Measurements from ENCODE around the gene ISCA1. TPM values are rescaled to one million over a fixed set of nuclear protein-coding genes. Genes with fewer than 3 reads are reported as not detected.
A peak's percentile ranks its signal among the peaks of the same experiment; 100 is the strongest.

ISCA1 gene
- total RNA-seq, 1 experiment from 2014 or later: 120 TPM

DNA sequence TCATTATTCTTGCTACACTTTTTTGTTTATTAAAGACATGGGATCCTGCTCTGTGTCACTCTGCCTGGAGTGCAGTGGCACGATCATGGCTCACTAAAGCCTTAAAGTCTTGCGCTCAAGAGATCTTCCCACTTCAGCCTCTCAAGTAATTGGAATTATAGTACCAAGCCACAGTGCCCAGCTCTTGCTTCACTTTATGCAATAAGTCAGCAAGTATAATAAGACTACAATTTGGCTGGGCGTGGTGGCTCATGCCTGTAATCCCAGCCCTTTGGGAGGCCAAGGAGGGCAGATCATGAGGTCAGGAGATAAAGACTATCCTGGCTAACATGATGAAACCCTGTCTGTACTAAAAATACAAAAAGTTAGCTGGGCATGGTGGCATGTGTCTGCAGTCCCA, 28.8 kb downstream of the ISCA1 start:
- in situ Hi-C loops (cut with HindIII; ENCODE audit: low pct_unique_long_range_greater_than_20kb, low sequenced_read_pairs): no loop called here
- no peak for DNase-seq (ENCODE audit: low read depth, low spot score)

GRCh38 chr9:86252870-86253269, 29.5 kb downstream of the ISCA1 start:
- no peak for DNase-seq (ENCODE audit: low read depth, low spot score)
- in situ Hi-C loops (cut with HindIII; ENCODE audit: low pct_unique_long_range_greater_than_20kb, low sequenced_read_pairs): no loop called here

DNA sequence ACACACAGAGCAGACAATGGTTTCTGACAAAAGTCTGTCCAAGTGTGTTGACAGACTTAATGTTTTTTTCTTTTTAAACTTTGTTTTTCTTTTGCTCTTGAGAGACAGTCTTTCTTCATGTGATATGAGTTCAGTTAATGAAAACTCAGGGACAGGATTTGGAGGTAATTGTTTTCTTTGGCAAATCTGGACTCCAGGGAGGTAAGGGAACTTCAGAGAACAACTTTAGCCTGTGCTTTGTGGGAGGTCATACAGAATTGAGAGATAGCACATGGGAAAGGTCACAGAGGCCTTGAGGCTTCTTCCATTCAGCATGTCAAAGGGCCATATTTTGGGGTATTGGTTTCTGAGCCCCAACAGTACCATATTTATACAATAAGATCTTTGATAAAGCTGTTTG, 32.2 kb downstream of the ISCA1 start:
- in situ Hi-C loops (cut with HindIII; ENCODE audit: low pct_unique_long_range_greater_than_20kb, low sequenced_read_pairs): no loop called here
- no peak for DNase-seq (ENCODE audit: low read depth, low spot score)

DNA sequence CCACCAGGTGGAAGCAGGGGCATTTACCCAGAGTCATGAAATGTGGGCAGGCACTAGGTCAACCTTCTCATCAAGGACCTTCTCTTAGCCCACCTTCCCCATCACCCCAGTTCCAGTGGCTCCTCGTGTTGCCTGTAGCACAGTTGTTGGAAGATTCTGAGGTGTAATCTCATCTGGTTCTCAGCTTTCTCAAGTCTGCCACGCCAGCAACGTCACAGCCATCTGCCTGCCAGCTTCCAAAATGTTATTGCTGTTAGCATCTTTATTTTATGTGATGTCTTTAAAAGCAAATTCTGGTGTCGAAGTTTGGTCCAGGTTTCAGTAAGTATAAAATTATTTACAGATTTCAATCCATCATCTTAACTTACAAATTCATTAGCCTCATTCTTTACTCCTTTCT, 33.6 kb downstream of the ISCA1 start:
- DNase-seq (ENCODE audit: low read depth, low spot score): no peak
- in situ Hi-C loops (cut with HindIII; ENCODE audit: low pct_unique_long_range_greater_than_20kb, low sequenced_read_pairs): no loop called here

DNA sequence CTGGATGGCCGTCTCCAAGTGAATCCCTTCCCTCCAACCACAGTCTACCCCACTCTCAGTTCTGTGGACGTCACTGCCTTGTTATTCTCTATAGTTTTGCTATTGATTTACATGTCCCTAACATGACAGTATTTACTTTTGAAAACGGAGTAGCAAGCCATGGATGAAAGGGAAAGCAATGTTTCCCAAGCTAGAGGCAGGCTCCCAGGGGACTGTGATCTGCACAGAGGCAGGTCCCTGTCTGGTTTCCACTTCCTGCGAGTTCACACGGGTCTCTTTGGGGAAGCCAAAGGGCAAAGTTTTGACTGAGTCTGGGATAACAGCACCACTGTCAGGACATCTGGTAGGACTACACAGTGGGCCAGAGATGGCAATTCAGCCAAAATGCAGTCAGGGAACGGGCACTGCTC, 35.6 kb downstream of the ISCA1 start:
- in situ Hi-C loops (cut with HindIII; ENCODE audit: low pct_unique_long_range_greater_than_20kb, low sequenced_read_pairs): no loop called here
- peak; percentile 90 for DNase-seq (ENCODE audit: low read depth, low spot score)

GRCh38 chr9:86242071-86242470, 40.3 kb downstream of the ISCA1 start:
- in situ Hi-C loops (cut with HindIII; ENCODE audit: low pct_unique_long_range_greater_than_20kb, low sequenced_read_pairs): no loop called here

DNA sequence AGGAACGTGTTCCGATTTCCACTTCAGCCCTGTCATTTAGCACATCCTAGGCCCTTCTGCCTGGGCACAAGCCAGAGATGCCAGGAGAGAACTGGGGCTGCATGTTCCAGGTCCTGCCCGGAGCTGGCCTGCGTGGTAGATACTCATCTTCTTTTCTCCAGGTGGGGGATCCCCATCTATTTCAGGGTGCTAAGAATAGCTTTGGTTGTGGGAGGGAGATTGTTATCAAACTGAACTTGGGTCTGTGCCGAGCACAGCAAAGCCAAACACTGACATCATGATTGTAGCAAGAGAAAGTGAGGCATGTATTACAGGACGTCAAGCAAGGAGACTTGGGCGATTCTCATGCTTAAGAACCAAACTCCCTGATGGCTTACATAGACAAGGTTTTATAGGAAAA, 41.1 kb downstream of the ISCA1 start:
- no peak for DNase-seq (ENCODE audit: low read depth, low spot score)
- in situ Hi-C loops (cut with HindIII; ENCODE audit: low pct_unique_long_range_greater_than_20kb, low sequenced_read_pairs): no loop called here

More at GRCh38 chr9:86242071-86242470, 40.3 kb downstream of the ISCA1 start:
- DNase-seq (ENCODE audit: low read depth, low spot score): no peak

GRCh38 chr9:86238861-86239770, 43.2 kb downstream of the ISCA1 start:
- in situ Hi-C loops (cut with HindIII; ENCODE audit: low pct_unique_long_range_greater_than_20kb, low sequenced_read_pairs): no loop called here
- DNase-seq (ENCODE audit: low read depth, low spot score): peak; percentile 58

GRCh38 chr9:86230858-86231257, 51.5 kb downstream of the ISCA1 start:
- no peak for DNase-seq (ENCODE audit: low read depth, low spot score)
- in situ Hi-C loops (cut with HindIII; ENCODE audit: low pct_unique_long_range_greater_than_20kb, low sequenced_read_pairs): no loop called here

DNA sequence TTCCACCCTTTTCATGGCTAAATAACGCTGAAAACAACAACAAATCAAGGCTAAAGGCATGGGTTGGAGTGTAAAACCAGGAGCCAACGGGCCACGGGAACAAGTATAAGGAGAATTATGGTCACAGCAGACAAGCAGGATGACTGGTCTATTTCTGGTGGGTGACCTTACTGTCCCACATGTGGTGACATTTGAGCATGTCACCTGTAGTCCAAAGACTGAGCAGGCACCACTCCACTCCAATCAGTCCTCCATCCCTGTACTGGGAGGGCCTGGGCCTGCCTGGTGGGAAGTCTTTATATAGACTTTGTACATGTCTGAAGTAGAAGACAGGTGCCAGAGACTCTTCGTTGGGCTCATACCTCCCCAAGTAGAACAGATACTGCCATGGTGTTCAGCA, 59.7 kb downstream of the ISCA1 start:
- no peak for DNase-seq (ENCODE audit: low read depth, low spot score)
- in situ Hi-C loops (cut with HindIII; ENCODE audit: low pct_unique_long_range_greater_than_20kb, low sequenced_read_pairs): no loop called here

- in situ Hi-C loops (cut with HindIII; ENCODE audit: low pct_unique_long_range_greater_than_20kb, low sequenced_read_pairs): no loop called here
- no peak for DNase-seq (ENCODE audit: low read depth, low spot score)
Observed at GRCh38 chr9:86219606-86220005, 62.7 kb downstream of the ISCA1 start.

DNA sequence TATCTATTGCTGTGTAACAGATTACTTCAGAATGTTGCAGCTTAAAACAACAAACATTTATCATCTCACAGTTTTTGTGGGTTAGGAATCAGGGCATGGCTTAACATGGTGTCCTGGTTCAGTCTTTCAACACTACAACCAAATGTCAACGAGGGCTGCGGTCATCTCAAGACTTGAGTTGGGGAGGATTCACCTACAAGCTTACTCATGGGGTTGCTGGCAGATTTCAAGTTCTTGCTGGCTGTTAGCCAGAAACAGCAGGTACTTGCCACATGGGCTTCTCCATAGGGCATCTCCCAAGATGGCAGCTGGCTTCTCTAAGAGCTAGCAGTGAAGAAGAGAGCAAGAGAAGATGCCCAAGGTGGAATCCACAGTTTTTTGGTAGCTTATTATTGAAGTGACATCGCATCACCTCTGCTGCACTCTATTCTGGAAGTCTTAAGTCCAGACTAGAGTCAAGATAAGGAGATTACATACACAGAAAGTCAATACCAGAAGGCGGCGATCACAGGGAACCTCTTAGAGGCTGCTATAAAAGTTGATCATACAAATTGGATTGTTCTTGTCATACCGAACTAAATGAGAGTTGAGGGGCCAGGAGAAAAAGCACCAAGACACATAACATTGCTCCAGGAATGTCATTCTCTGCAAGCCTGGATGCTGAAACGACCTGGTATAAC, 65.1 kb downstream of the ISCA1 start:
- no peak for DNase-seq (ENCODE audit: low read depth, low spot score)
- in situ Hi-C loops (cut with HindIII; ENCODE audit: low pct_unique_long_range_greater_than_20kb, low sequenced_read_pairs): no loop called here

Small RNA genes within 50 kb of the gene (small RNA-seq; reads per million reads assigned to genes)
- 0 reads per million in 2 experiments for gene AL137849.1
- 0 to 0.14 reads per million in 2 experiments for gene RN7SKP264

Other genes with a start within 250 kb of the ISCA1 start
- 106 and 114 TPM in 2 replicates for gene GOLM1, start 183.0 kb downstream of the ISCA1 start, total RNA-seq (2014; rRNA removed; shearing (Covaris generic))
- gene C9orf153, start 22.9 kb downstream of the ISCA1 start, total RNA-seq (2014; rRNA removed; shearing (Covaris generic)): 0.98 TPM in 1 of 2 replicates, not detected in the other
- gene TUT7, start 71.9 kb upstream of the ISCA1 start, total RNA-seq (2014; rRNA removed; shearing (Covaris generic)): 24.5 and 25.5 TPM in 2 replicates